ENCODE data around the gene ZBTB7B.

DNA sequence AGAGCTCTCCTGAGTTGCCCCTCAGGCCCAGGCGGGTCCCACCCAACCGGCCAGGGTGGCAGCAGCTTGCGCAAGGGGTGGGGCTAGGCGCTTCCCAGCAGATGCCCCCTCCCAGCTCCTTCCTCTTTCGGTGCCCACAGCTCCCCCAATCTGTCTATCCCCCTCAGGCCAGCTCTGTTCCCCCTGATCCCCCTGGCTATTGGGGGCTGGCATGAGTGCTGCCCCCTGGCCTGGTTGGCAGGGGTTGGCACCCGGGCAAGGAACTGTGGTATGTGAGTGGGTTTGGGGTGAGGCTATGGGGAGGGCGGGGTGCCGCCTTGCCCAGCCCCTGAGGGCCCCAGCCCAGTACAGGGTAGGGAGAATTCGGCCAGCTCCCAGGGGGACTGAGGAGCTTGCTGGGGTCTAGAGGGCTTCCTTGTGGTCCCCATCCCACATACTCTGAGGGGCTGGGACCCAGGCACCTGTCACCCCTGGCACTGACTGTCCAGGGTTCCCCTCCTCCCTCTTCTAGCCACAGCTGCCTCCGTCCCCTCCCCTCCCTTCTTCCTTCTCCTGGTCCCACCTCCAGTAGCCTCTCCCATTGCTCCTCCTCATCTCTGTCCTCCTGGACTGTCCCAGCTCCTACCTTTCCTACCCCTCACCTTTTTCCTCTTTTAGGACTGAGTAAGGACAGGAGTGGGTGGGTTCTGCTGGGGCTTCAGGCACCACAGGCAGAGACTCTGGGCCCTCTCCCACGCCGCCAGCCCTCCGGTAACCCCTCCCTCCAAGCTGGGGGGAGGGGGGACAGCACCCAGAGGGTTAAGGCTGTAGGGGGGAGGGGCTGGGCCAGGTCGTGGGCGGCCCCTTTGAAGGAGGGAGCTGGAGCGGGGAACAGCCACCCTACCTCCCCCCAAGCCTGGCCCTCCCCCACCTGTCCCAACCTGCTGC, 5.7 kb downstream of the ZBTB7B start:
- TF ChIP-seq POLR2A (IDR thresholded peaks at IDR 0.05) (no peak), POLR2AphosphoS5 (IDR thresholded peaks at IDR 0.05) (no peak), EP300 (IDR thresholded peaks at IDR 0.05) (no peak)
- TF ChIP-seq, protein P1, sequence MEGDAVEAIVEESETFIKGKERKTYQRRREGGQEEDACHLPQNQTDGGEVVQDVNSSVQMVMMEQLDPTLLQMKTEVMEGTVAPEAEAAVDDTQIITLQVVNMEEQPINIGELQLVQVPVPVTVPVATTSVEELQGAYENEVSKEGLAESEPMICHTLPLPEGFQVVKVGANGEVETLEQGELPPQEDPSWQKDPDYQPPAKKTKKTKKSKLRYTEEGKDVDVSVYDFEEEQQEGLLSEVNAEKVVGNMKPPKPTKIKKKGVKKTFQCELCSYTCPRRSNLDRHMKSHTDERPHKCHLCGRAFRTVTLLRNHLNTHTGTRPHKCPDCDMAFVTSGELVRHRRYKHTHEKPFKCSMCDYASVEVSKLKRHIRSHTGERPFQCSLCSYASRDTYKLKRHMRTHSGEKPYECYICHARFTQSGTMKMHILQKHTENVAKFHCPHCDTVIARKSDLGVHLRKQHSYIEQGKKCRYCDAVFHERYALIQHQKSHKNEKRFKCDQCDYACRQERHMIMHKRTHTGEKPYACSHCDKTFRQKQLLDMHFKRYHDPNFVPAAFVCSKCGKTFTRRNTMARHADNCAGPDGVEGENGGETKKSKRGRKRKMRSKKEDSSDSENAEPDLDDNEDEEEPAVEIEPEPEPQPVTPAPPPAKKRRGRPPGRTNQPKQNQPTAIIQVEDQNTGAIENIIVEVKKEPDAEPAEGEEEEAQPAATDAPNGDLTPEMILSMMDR (IDR thresholded peaks at IDR 0.05) = no peak
